ENCODE results near the gene ANKRD12. TPM values are rescaled to one million over a fixed set of nuclear protein-coding genes. Genes with fewer than 3 reads are reported as not detected.

ANKRD12 gene
- total RNA-seq, 1 experiment from 2014 or later = 31.6 TPM

DNA sequence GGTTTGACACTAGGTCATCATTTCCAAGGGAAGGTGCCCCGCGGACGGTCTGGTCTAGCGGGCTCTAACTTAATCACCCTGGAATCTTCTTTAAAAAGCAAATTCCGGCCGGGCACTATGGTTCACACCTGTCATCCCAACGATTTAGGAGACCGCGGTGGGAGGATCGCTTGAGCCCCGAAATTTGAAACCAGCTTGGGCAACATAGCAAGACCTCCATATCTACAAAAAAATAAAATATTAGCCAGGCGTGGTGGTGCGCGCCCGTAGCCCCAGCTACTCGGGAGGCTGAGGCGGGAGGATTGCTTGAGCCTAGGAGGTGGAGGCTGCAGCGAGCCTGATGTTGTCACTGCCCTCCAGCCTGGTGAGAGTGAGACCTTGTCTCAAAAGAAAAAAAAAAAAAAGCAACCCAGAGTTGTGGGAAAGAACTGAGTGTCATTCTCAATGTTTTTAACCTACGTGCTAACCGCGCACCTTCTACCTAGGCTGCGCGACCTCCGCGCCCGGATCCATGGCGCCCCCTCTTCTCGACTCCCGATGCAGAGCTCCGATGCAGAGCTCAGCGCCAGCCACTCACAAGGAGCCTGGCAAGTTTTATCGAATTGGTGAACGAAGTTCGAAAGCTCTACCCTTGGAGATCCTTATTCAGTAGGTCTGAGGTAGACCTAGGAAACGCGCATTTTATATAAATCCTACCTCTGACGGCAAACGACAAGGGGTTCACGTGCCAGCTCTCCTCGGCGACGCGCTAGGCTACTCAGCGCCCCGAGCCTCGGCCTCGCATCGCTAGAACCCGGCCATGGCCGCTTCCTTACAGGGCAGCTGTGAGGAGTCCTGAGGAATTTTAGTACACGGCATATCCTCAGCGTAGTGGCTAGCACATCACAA lies 197.1 kb downstream of the ANKRD12 start:
- H2AFZ ChIP-seq = peak overlapping the region; percentile 99
- TF ChIP-seq EZH2 (IDR thresholded peaks at IDR 0.05; ENCODE audit: low read depth) = no peak
- TF ChIP-seq, protein P1, sequence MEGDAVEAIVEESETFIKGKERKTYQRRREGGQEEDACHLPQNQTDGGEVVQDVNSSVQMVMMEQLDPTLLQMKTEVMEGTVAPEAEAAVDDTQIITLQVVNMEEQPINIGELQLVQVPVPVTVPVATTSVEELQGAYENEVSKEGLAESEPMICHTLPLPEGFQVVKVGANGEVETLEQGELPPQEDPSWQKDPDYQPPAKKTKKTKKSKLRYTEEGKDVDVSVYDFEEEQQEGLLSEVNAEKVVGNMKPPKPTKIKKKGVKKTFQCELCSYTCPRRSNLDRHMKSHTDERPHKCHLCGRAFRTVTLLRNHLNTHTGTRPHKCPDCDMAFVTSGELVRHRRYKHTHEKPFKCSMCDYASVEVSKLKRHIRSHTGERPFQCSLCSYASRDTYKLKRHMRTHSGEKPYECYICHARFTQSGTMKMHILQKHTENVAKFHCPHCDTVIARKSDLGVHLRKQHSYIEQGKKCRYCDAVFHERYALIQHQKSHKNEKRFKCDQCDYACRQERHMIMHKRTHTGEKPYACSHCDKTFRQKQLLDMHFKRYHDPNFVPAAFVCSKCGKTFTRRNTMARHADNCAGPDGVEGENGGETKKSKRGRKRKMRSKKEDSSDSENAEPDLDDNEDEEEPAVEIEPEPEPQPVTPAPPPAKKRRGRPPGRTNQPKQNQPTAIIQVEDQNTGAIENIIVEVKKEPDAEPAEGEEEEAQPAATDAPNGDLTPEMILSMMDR (conservative IDR thresholded peaks at IDR 0.05) = no peak
- no TSS peak for BruUV-seq (replicated peaks)
- POLR2A ChIA-PET (ENCODE audit: unreplicated experiment) = interaction anchor here (0.7 to 1.0 kb wide), 4 partner anchors 29 to 251 kb away, joined by 16 to 34 read pairs (median 24); no protein-coding TSS in a partner anchor
- peaks cover 13% of the 10 kb centered on the region for H3K79me2 ChIP-seq (ENCODE audit: low read depth)
- H3K4me1 ChIP-seq (replicated peaks; ENCODE audit: insufficient read depth) = peaks cover 28% of the 10 kb centered on the region
- peaks cover 5% of the 10 kb centered on the region; the same call in 1 of the 2 replicates for H3K36me3 ChIP-seq (ENCODE audit: low read depth)
- CTCF ChIA-PET = interaction anchor here (0.6 to 1.0 kb wide), 9 partner anchors 143 to 659 kb away, joined by 3 to 22 read pairs (median 7); no protein-coding TSS in a partner anchor
- H3F3A ChIP-seq (ENCODE audit: insufficient read depth, low read depth) = 0 out of 2 replicates have a peak, but pooled peaks cover 8% of the 10 kb centered on the region
- H3K9me3 ChIP-seq (ENCODE audit: insufficient read depth, low read depth) = 0 out of 2 replicates have a peak, but pooled peaks cover 3% of the 10 kb centered on the region
- intact Hi-C loops (cut with micrococcal nuclease; ENCODE audit: unreplicated experiment) = loop anchor here (1.0 to 10.0 kb wide), 6 partner anchors 81 to 341 kb away; partner anchors contain the start of genes ANKRD12 and RALBP1
- H3K4me2 ChIP-seq = peak overlapping the region; percentile 98
- H3K4me3 ChIP-seq = peak overlapping the region; percentile 100
- H3K9me2 ChIP-seq (ENCODE audit: insufficient read depth) = 0 out of 2 replicates have a peak, but pooled peaks cover 4% of the 10 kb centered on the region
- H3K27me3 ChIP-seq (ENCODE audit: insufficient read depth, low read depth) = no peaks in the 10 kb centered on the region
- DNase-seq = peak in 1 of 2 experiments; percentile 50
- H3K27ac ChIP-seq = no peak overlapping the region
- no peaks in the 10 kb centered on the region; the same call in 1 of the 2 replicates for H4K20me1 ChIP-seq (ENCODE audit: insufficient read depth)

DNA sequence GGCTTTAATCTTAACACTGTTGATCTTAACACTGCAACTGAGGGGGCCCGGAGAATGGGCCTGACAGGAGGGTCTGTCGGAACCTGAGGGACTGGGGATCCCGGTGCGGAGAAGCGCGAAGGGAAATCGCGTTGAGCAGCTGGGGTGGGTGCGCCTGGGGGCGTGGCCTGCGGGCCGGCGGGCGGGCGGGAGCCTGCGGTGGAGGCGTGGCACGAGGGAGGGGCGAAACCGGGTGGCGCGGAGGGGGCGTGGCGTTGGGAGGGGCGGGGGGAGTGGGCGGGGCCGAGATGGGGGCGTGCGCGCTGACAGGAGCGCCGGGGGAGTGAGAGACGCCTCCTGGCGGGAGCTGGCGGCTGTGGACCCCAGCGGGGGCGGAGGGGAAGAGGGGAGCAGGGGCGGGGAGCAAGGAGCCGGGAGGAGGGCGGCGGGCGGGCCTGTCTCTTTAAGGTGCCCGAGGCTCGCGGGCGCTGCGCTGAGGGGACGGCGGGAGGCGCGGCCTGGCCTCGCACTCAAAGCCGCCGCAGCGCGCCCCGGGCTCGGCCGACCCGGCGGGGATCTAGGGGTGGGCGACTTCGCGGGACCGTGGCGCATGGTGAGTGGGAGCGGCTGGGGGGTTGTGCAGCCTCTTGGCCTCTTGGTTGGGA lies 197.9 kb downstream of the ANKRD12 start, which contains the start of gene TWSG1:
TSS of gene TWSG1 (plus strand) at position 445 of the 644 bp plus-strand sequence. CDS start 2,457 bp downstream, outside the sequence.
- BruUV-seq (replicated peaks) = no TSS peak
- Histone ChIP-seq H3K27me3 (ENCODE audit: insufficient read depth, low read depth) (no peaks in the 10 kb centered on the region), H3K9me3 (ENCODE audit: insufficient read depth, low read depth) (no peaks in the 10 kb centered on the region), H3K36me3 (ENCODE audit: low read depth) (peaks cover 5% of the 10 kb centered on the region; the same call in 1 of the 2 replicates), H2AFZ (peak within 1 kb of the TSS; percentile 99), H3K79me2 (ENCODE audit: low read depth) (peaks cover 13% of the 10 kb centered on the region), H4K20me1 (ENCODE audit: insufficient read depth) (no peaks in the 10 kb centered on the region; the same call in 1 of the 2 replicates), H3K4me1 (replicated peaks; ENCODE audit: insufficient read depth) (peaks cover 23% of the 10 kb centered on the region), H3K27ac (no peak within 1 kb of the TSS), H3K4me2 (peak within 1 kb of the TSS; percentile 98), H3K9me2 (ENCODE audit: insufficient read depth) (no peaks in the 10 kb centered on the region), H3F3A (ENCODE audit: insufficient read depth, low read depth) (peaks cover 8% of the 10 kb centered on the region; the same call in 1 of the 2 replicates), H3K4me3 (peak within 1 kb of the TSS; percentile 100)
- DNase-seq = peak; percentile 75 to 97
- intact Hi-C loops (cut with micrococcal nuclease; ENCODE audit: unreplicated experiment) = loop anchor here (1.0 to 10.0 kb wide), 6 partner anchors 80 to 340 kb away; partner anchors contain the start of genes ANKRD12 and RALBP1
- POLR2A ChIA-PET (ENCODE audit: unreplicated experiment) = interaction anchor here (0.5 to 1.0 kb wide), 5 partner anchors 15 to 252 kb away, joined by 4 to 34 read pairs (median 23); no protein-coding TSS in a partner anchor
- CTCF ChIA-PET = interaction anchor here (0.6 to 1.0 kb wide), 11 partner anchors 22 to 659 kb away, joined by 3 to 22 read pairs (median 7); no protein-coding TSS in a partner anchor
- no peak for TF ChIP-seq EZH2 (IDR thresholded peaks at IDR 0.05; ENCODE audit: low read depth)
- TF ChIP-seq, protein P1 (conservative IDR thresholded peaks at IDR 0.05) = peak; percentile 37

Measured in PC-9 (cell line).